HUES48 (cell line): ENCODE results near the gene CCDC190.
"Not testable (repeated sequence)": the region's sequence is repeated elsewhere in the genome, so short reads cannot be mapped to it uniquely, and the experiment has no call there.

Experiments used
- H3K27ac ChIP-seq: one replicate; pipeline ENCODE4 v1.7.0; 2013; ENCODE audit warnings: low read depth, low read length, inconsistent platforms
- H3K27me3 ChIP-seq: 2 replicates; pipeline ENCODE4 v1.6.1; 2013; ENCODE audit warnings: mild to moderate bottlenecking, low read length; ENCODE audit not compliant: control insufficient read depth, insufficient read depth
- H3K36me3 ChIP-seq: 2 replicates; pipeline ENCODE4 v1.6.1; 2013; ENCODE audit warnings: low read length; ENCODE audit not compliant: control insufficient read depth, insufficient read depth
- H3K4me1 ChIP-seq: 2 replicates; pipeline ENCODE4 v1.6.1; 2013; ENCODE audit warnings: mild to moderate bottlenecking, low read length; ENCODE audit not compliant: control insufficient read depth, insufficient read depth
- H3K4me3 ChIP-seq: 2 replicates; pipeline ENCODE4 v1.5.1; 2013; ENCODE audit warnings: mild to moderate bottlenecking, low read depth, low read length
- H3K9ac ChIP-seq: 2 replicates; pipeline ENCODE4 v1.6.1; 2013; ENCODE audit warnings: mild to moderate bottlenecking, low read depth, low read length, moderate library complexity
- H3K9me3 ChIP-seq: 2 replicates; pipeline ENCODE4 v1.6.1; 2013; ENCODE audit warnings: low read length; ENCODE audit not compliant: control insufficient read depth, insufficient read depth

Gene CCDC190

GRCh38 chr1:162829268-162829667 lies 31.7 kb downstream of the CCDC190 start:
- Histone ChIP-seq H3K4me1 (peaks cover 9% of the 10 kb centered on the region), H3K36me3 (no peaks in the 10 kb centered on the region), H3K4me3 (no peak overlapping the region), H3K9ac (no peak overlapping the region), H3K27ac (no peak overlapping the region), H3K9me3 (no peaks in the 10 kb centered on the region), H3K27me3 (no peaks in the 10 kb centered on the region)

- peaks cover 10% of the 10 kb centered on the region for H3K4me1 ChIP-seq
- no peaks in the 10 kb centered on the region for H3K9me3 ChIP-seq
- no peaks in the 10 kb centered on the region for H3K27me3 ChIP-seq
- H3K9ac ChIP-seq, result no peak overlapping the region
- H3K36me3 ChIP-seq, result no peaks in the 10 kb centered on the region
- no peak overlapping the region for H3K27ac ChIP-seq
- H3K4me3 ChIP-seq, result no peak overlapping the region
These were observed 37.0 kb downstream of the CCDC190 start for GRCh38 chr1:162823771-162824525.

GRCh38 chr1:162823231-162823630 lies 37.7 kb downstream of the CCDC190 start:
- Histone ChIP-seq H3K27me3 (no peaks in the 10 kb centered on the region), H3K4me1 (peaks cover 10% of the 10 kb centered on the region), H3K36me3 (no peaks in the 10 kb centered on the region), H3K9ac (0 out of 2 replicates have a peak overlapping the region, but pooled peaks have one; percentile 62), H3K9me3 (no peaks in the 10 kb centered on the region), H3K4me3 (peak overlapping the region; percentile 84), H3K27ac (no peak overlapping the region)

GRCh38 chr1:162822391-162823200 lies 38.4 kb downstream of the CCDC190 start:
- no peaks in the 10 kb centered on the region for H3K27me3 ChIP-seq
- H3K4me1 ChIP-seq, result peaks cover 10% of the 10 kb centered on the region
- no peak overlapping the region for H3K27ac ChIP-seq
- H3K9ac ChIP-seq, result peak overlapping the region; percentile 62
- H3K9me3 ChIP-seq, result no peaks in the 10 kb centered on the region
- H3K36me3 ChIP-seq, result no peaks in the 10 kb centered on the region
- H3K4me3 ChIP-seq, result peak overlapping the region; percentile 84

- H3K4me1 ChIP-seq, result peaks cover 10% of the 10 kb centered on the region
- not testable (repeated sequence) for H3K36me3 ChIP-seq, H3K9me3 ChIP-seq, H3K9ac ChIP-seq, H3K4me3 ChIP-seq, H3K27me3 ChIP-seq, H3K27ac ChIP-seq
These were observed 42.3 kb downstream of the CCDC190 start for GRCh38 chr1:162818666-162819065.

GRCh38 chr1:162818136-162818535 lies 42.8 kb downstream of the CCDC190 start:
- not testable (repeated sequence) for H3K27me3 ChIP-seq, H3K27ac ChIP-seq, H3K4me3 ChIP-seq, H3K9me3 ChIP-seq, H3K4me1 ChIP-seq, H3K36me3 ChIP-seq, H3K9ac ChIP-seq

- H3K36me3 ChIP-seq, H3K4me1 ChIP-seq, H3K9ac ChIP-seq, H3K27ac ChIP-seq, H3K9me3 ChIP-seq, H3K27me3 ChIP-seq, H3K4me3 ChIP-seq: not testable (repeated sequence)
These were observed 48.6 kb downstream of the CCDC190 start for GRCh38 chr1:162812357-162812756.

- not testable (repeated sequence) for H3K27me3 ChIP-seq, H3K4me1 ChIP-seq, H3K27ac ChIP-seq, H3K9ac ChIP-seq, H3K4me3 ChIP-seq, H3K9me3 ChIP-seq
- H3K36me3 ChIP-seq, result peaks cover 21% of the 10 kb centered on the region
These were observed 53.5 kb downstream of the CCDC190 start for GRCh38 chr1:162807503-162807902.
